IMR-90 (cell line): ENCODE results near the gene PLA2G2D. TPM values are rescaled to one million over a fixed set of nuclear protein-coding genes. Genes with fewer than 3 reads are reported as not detected.

Source experiments
- ATAC-seq: fragments of 200-7000 bp; cut with Tn5 transposase; 2 replicates; pipeline ENCODE4 v1.9.1; 2020; ENCODE audit warnings: low read depth, mild to moderate bottlenecking, moderate library complexity
- BruUV-seq: library from RNA; stranded (reverse); fragments of 400-500 nt; replicated peaks from 2 replicates; lab custom pipeline; 2021; lab: Mats Ljungman, UMichigan
- CTCF ChIA-PET: fragments of 300-600 bp; formaldehyde crosslinking; extraction: SDS; loops from one replicate; lab custom pipeline; 2021; ENCODE audit warnings: antibody characterized with exemption; lab: Yijun Ruan, JAX
- POLR2A ChIA-PET: fragments of 300-600 bp; sonication (Branson Sonifier 250); formaldehyde crosslinking; loops from one replicate; lab custom pipeline; 2022; ENCODE audit warnings: antibody characterized with exemption; ENCODE audit not compliant: unreplicated experiment; lab: Charles Lee
- DNase-seq: peaks from one replicate; pipeline ENCODE4 v3.0.0; 2013
- H2AFZ ChIP-seq: replicated peaks from 2 replicates; pipeline ENCODE3; 2013; ENCODE audit warnings: low read length, mild to moderate bottlenecking; ENCODE audit not compliant: poor library complexity
- H2AK5ac ChIP-seq: 2 replicates; pipeline ENCODE4 v1.6.1; 2013; ENCODE audit warnings: low read depth, low read length, inconsistent platforms
- H2AK9ac ChIP-seq: replicated peaks from 2 replicates; pipeline ENCODE3; 2013; ENCODE audit warnings: mild to moderate bottlenecking, low read depth, low read length, moderate library complexity; ENCODE audit not compliant: poor library complexity
- H2BK120ac ChIP-seq: 2 replicates; pipeline ENCODE4 v1.6.1; 2013; ENCODE audit warnings: low read depth, low read length, inconsistent platforms
- H2BK15ac ChIP-seq: 3 replicates; pipeline ENCODE4 v1.6.1; 2013; ENCODE audit warnings: low read depth, low read length, inconsistent platforms
- H2BK20ac ChIP-seq: 2 replicates; pipeline ENCODE4 v1.6.1; 2013; ENCODE audit warnings: low read depth, mild to moderate bottlenecking, inconsistent platforms, low read length, moderate library complexity
- H2BK5ac ChIP-seq: 2 replicates; pipeline ENCODE4 v1.6.1; 2013; ENCODE audit warnings: mild to moderate bottlenecking, low read depth, low read length, inconsistent platforms; ENCODE audit not compliant: poor library complexity, severe bottlenecking
- H3K14ac ChIP-seq: replicated peaks from 2 replicates; pipeline ENCODE4 v1.6.1; 2013; ENCODE audit warnings: low read depth, low read length, inconsistent platforms
- H3K18ac ChIP-seq: 2 replicates; pipeline ENCODE4 v1.6.1; 2013; ENCODE audit warnings: low read depth, low read length, control low read depth
- H3K23ac ChIP-seq: 2 replicates; pipeline ENCODE4 v1.6.1; 2013; ENCODE audit warnings: low read depth, low read length, inconsistent platforms
- H3K27ac ChIP-seq: 2 replicates; pipeline ENCODE4 v1.5.1; 2013; ENCODE audit warnings: mild to moderate bottlenecking, control low read depth, low read length; ENCODE audit not compliant: insufficient read depth
- H3K27me3 ChIP-seq: 2 replicates; pipeline ENCODE4 v1.6.1; 2013; ENCODE audit warnings: low read length; ENCODE audit not compliant: control insufficient read depth, insufficient read depth
- H3K36me3 ChIP-seq: 2 replicates; pipeline ENCODE4 v1.6.1; 2013; ENCODE audit warnings: low read length, mixed read lengths; ENCODE audit not compliant: control insufficient read depth, insufficient read depth
- H3K4ac ChIP-seq: 2 replicates; pipeline ENCODE4 v1.6.1; 2013; ENCODE audit warnings: low read depth, low read length, inconsistent platforms
- H3K4me1 ChIP-seq: 2 replicates; pipeline ENCODE4 v1.6.1; 2013; ENCODE audit warnings: low read length, mixed read lengths; ENCODE audit not compliant: control insufficient read depth, insufficient read depth
- H3K4me2 ChIP-seq: 2 replicates; pipeline ENCODE4 v1.6.1; 2013; ENCODE audit warnings: low read depth, mild to moderate bottlenecking, control low read depth, low read length, moderate library complexity
- H3K4me3 ChIP-seq: 2 replicates; pipeline ENCODE4 v1.5.1; 2013; ENCODE audit warnings: low read depth, mild to moderate bottlenecking, control low read depth, low read length, moderate library complexity; ENCODE audit not compliant: insufficient read depth
- H3K56ac ChIP-seq: 2 replicates; pipeline ENCODE4 v1.6.1; 2013; ENCODE audit warnings: low read length, inconsistent platforms; ENCODE audit not compliant: insufficient read depth; ENCODE audit errors: extremely low read depth
- H3K79me1 ChIP-seq, 2 experiments: 2 replicates each; pipeline ENCODE4 v1.6.1; 2013; ENCODE audit warnings: low read length in 2 of 2, inconsistent platforms in 1 of 2, low read depth in 1 of 2
- H3K9ac ChIP-seq: 2 replicates; pipeline ENCODE4 v1.6.1; 2013; ENCODE audit warnings: low read depth, low read length, control low read depth
- H3K9me1 ChIP-seq: 2 replicates; pipeline ENCODE4 v1.6.1; 2013; ENCODE audit warnings: low read length, inconsistent platforms; ENCODE audit not compliant: insufficient read depth
- H3K9me3 ChIP-seq: 2 replicates; pipeline ENCODE4 v1.6.1; 2013; ENCODE audit warnings: low read length; ENCODE audit not compliant: control insufficient read depth, insufficient read depth
- H4K20me1 ChIP-seq: 2 replicates; pipeline ENCODE4 v1.6.1; 2013; ENCODE audit warnings: low read length, inconsistent platforms; ENCODE audit not compliant: insufficient read depth
- H4K5ac ChIP-seq: 2 replicates; pipeline ENCODE4 v1.6.1; 2013; ENCODE audit warnings: mild to moderate bottlenecking, low read depth, low read length, control low read depth
- H4K8ac ChIP-seq, 2 experiments: 2 replicates each; pipeline ENCODE4 v1.6.1; 2013; ENCODE audit warnings: low read depth in 2 of 2, low read length in 2 of 2, control low read depth in 1 of 2, inconsistent platforms in 1 of 2
- H4K91ac ChIP-seq: 2 replicates; pipeline ENCODE4 v1.6.1; 2013; ENCODE audit warnings: low read depth, low read length, inconsistent platforms; ENCODE audit not compliant: insufficient read depth
- BHLHE40 ChIP-seq: fragments of 150-350 bp; IDR thresholded peaks from 2 replicates; pipeline ENCODE4 v1.6.1; 2016; ENCODE audit warnings: mild to moderate bottlenecking, low read depth, low read length
- ELK1 ChIP-seq: fragments of 150-350 bp; IDR thresholded peaks from 2 replicates; pipeline ENCODE4 v1.6.1; 2016; ENCODE audit warnings: low read depth, mild to moderate bottlenecking, low read length, moderate library complexity, borderline replicate concordance
- FOS ChIP-seq: fragments of 150-350 bp; IDR thresholded peaks from 2 replicates; pipeline ENCODE4 v1.6.1; 2016; ENCODE audit warnings: low read depth, low read length
- MAZ ChIP-seq: IDR thresholded peaks from 2 replicates; pipeline ENCODE4 v1.6.1; 2012; ENCODE audit warnings: low read depth, mild to moderate bottlenecking, low read length, improper control_type of control experiment, moderate library complexity, borderline replicate concordance
- NFE2L2 ChIP-seq: fragments of 150-350 bp; IDR thresholded peaks from 2 replicates; pipeline ENCODE4 v1.6.1; 2016; ENCODE audit warnings: low read depth, mild to moderate bottlenecking, low read length
- RAD21 ChIP-seq: IDR thresholded peaks from 2 replicates; pipeline ENCODE4 v1.6.1; 2012; ENCODE audit warnings: low read length, improper control_type of control experiment
- SMC3 ChIP-seq: fragments of 150-350 bp; IDR thresholded peaks from 2 replicates; pipeline ENCODE4 v1.6.1; 2016; ENCODE audit warnings: low read depth, mild to moderate bottlenecking, antibody characterized with exemption, low read length, moderate library complexity
- WGBS, 2 experiments: methylation state at CpG; one replicate each; pipeline versions ENCODE4 v1.1.5 to v1.1.7; 2013; ENCODE audit warnings: missing lambda C conversion rate in 2 of 2; ENCODE audit not compliant: insufficient read length in 1 of 2; ENCODE audit errors: extremely low coverage in 2 of 2; 5-methylcytosine and 5-hydroxymethylcytosine counted together
- dilution Hi-C: fragments of 300-500 bp; cut with HindIII; formaldehyde crosslinking; loops from one replicate; pipeline ENCODE4 v1.14.3; 2018; ENCODE audit warnings: low sequenced_read_pairs; ENCODE audit not compliant: unreplicated experiment
- in situ Hi-C: fragments of 300-500 bp; cut with MboI; formaldehyde crosslinking; loops from 3 replicates; pipeline ENCODE4 v1.14.3; 2019; ENCODE audit warnings: low sequenced_read_pairs, inconsistent platforms, mixed read lengths
- intact Hi-C: fragments of 100-400 bp; cut with micrococcal nuclease; formaldehyde crosslinking; loops from 2 replicates; pipeline ENCODE4 v1.10.0; 2022
- polyA plus RNA-seq, 3 experiments: library from polyadenylated mRNA; depleted of rRNA; stranded (reverse); fragments of >200 nt; gene quantifications; 2 replicates each; pipeline ENCODE4 v1.2.3, GENCODE V29; 2012; ENCODE audit warnings: low replicate concordance in 1 of 3
- total RNA-seq: library from RNA; depleted of rRNA; stranded (reverse); fragments of >200 nt; gene quantifications from 2 replicates; pipeline ENCODE4 v1.2.3, GENCODE V29; 2012

Gene PLA2G2D
- total and polyA plus RNA-seq, 2 of the 4 experiments (the other 2 are of a cell fraction), result not detected

- dilution Hi-C loops, result no loop called here
These were observed 5.2 kb downstream of the PLA2G2D start for GRCh38 chr1:20114021-20114648.

More at GRCh38 chr1:20114021-20114648, 5.2 kb downstream of the PLA2G2D start:
- Histone ChIP-seq H3K23ac (no peak overlapping the region), H2BK120ac (no peak overlapping the region), H3K36me3 (no peaks in the 10 kb centered on the region), H4K8ac (no peak overlapping the region), H3K14ac (no peak overlapping the region), H2AFZ (no peak overlapping the region), H2AK9ac (no peak overlapping the region), H3K9me3 (no peaks in the 10 kb centered on the region), H3K4me3 (no peak overlapping the region), H2BK20ac (no peak overlapping the region), H3K9me1 (no peaks in the 10 kb centered on the region), H2BK15ac (no peak overlapping the region), H3K56ac (no peak overlapping the region), H4K91ac (no peak overlapping the region), H3K27me3 (peaks cover 23% of the 10 kb centered on the region), H3K18ac (no peak overlapping the region), H4K5ac (no peak overlapping the region), H3K4ac (no peak overlapping the region), H3K27ac (no peak overlapping the region), H3K9ac (no peak overlapping the region), H4K20me1 (no peaks in the 10 kb centered on the region), H3K4me2 (no peak overlapping the region), H2BK5ac (no peak overlapping the region), H3K79me1 (no peaks in the 10 kb centered on the region), H2AK5ac (no peak overlapping the region), H3K4me1 (no peaks in the 10 kb centered on the region)
- POLR2A ChIA-PET, result no interaction called here
- DNase-seq (no peak), ATAC-seq (no peak)
- WGBS, 2 experiments, result 80% methylated on average over 1 of the region's 15 CpGs; no CpG with 5 or more reads in 1 of the 2 experiments
- in situ Hi-C loops (no loop called here), intact Hi-C loops (no loop called here)
- TF ChIP-seq BHLHE40 (no peak), MAZ (no peak), FOS (no peak), RAD21 (no peak), ELK1 (no peak), SMC3 (no peak), NFE2L2 (no peak)
- CTCF ChIA-PET, result interaction anchor here (1.0 kb wide), 1 partner anchor 11 kb away, joined by 3 read pairs; no protein-coding TSS in a partner anchor
- BruUV-seq, result no TSS peak
